GM19372 (cell line): Measurements from ENCODE around the gene LIMCH1.

ENCODE experiments used
- ATAC-seq: cut with Tn5 transposase; IDR thresholded peaks from one replicate; pipeline ENCODE4 v1.9.1; 2021; ENCODE audit warnings: mild to moderate bottlenecking, low read depth, moderate library complexity; ENCODE audit not compliant: unreplicated experiment

The LIMCH1 gene

DNA sequence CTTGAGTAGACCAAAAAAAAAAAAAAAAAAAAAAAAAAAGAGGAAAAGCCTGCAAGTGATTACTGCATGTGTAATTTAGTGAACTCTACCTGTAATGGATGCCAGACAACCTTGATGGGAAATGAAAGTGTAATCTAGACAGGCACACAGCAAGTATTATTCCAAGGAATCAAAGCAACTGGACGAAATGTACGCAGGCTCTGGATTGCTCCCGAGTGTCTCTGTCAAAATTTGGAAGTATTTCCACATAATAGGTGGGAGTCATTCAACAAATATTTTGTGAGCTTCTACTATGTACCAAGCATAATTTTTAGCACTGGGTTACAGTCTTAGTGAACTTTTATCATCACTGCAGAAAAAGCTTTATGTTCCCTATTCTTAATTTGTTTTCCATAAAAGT, 64.2 kb downstream of the LIMCH1 start:
- ATAC-seq = no peak

- no peak for ATAC-seq
Measured at GRCh38 chr4:41602886-41603498, 65.0 kb downstream of the LIMCH1 start.

DNA sequence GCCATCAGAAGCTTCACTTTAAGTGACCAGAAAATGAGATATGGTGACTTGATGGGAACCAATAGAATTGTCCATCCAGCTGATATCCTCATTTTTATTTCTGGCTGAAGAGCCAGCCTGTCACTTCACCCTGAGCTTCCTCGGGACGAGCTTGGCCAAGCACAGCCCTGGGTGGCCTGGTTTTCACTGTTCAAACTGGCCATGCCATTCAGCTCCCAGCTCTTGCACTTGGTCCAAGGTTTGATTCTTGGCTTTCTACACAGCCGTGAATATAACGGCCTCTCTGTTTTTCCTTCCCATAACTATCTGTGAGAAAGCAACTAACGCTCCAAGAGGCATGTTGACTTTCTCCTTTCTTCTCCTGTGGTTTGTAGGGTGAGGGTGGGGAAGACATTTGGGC, 71.9 kb downstream of the LIMCH1 start:
- ATAC-seq = no peak

DNA sequence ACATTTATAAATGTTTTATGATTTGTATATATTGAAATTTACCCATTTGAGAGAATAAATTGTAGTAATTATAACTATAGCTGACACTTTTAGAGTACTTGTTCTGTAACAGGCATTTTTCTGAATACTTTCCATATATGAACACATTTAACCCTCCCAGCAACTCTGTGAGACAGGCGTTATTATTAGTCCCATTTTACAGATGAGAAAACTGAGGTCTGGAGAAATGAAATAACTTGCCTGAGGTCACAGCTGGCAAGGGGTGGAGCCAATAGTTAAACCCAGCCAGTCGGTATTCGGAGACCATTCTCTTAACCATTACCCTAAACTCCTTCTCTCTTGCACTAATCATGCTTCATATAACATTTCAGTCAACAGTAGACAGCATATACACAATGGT, 72.5 kb downstream of the LIMCH1 start:
- no peak for ATAC-seq

- no peak for ATAC-seq
Measured at GRCh38 chr4:41611124-41611838, 73.3 kb downstream of the LIMCH1 start.

DNA sequence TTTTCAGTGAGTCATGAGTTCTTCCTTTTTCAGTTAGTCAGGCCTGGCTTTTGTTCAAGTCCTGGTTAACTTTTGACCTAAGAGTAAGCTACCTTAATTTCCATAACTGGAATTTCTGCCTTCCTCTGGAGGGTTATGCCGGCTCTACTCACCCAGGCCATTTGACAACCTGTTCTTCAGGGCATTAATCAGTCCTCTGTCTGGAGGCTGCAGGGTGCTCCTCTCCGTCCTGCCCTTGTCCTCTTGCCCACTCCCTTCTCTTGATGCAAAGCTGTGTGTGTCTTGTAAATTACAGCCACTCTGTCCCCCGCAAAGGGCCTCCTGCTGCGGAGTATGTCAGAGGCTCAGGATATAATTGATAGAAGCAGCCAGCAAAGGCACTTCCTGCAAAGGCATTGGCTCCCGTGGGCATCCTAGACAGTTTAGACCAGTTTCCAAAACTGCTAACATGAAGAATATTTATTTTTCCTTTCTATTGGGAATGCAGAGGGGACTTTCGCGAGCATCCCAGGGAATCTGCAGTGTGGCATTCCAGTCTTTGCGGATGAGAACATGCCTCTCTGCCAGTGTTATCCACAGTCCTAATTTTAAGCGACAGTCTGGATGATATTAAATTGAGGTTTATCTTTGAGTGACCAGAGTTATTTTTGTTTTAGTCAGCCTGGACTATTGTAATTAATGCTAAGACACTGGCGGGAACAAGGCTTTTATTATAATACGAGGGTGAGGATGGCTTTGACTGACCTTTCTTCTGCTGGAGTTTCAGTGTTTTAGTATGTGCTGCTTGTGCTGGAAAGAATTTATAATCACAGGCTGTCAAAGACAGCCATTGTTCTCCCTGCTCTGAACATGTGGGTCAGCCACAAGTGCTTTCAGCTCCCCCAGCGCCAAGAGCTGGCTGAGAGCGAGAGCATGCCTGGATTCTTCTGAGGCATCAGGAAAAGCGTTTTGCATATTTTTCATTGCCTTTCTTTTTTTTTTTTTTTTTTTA, 74.2 kb downstream of the LIMCH1 start:
- ATAC-seq = no peak

GRCh38 chr4:41613386-41613785, 75.4 kb downstream of the LIMCH1 start:
- ATAC-seq = no peak

DNA sequence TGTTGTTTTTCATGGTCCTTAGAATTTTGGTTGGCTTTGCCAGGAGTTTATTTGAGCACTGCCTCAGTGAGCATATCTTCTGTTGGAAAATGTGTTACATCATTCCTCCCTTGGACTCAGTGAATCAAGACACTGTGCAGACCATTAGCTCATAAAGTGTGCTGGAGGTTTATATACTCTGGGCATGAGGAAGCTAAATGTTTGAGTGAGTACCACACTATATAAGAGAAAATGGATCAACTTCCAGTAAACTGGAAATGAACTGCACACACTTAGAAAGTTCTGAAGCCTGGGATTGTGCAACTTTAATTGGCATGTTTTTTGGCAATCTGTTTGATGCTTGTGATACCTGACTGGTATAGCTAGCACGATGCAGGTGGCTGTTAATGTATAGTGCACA, 75.9 kb downstream of the LIMCH1 start:
- no peak for ATAC-seq

DNA sequence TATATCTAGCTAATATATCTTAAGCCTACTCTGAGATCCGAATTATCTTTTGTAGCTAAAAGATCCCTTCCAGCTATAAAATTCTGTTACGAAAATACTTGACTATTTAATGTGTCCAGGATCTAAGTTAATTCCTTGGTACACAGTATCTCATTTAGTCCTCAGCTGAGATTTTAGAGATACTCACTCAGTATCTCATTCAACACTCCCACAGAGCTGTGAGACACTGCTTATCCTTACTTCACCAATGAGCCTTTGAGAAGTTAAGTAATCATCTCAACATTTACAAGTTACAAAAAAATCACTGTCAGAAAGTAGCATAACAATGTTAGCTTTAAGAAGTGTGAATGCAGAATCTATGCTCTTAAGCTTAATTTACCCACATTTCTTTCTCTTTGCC, 76.6 kb downstream of the LIMCH1 start:
- ATAC-seq = no peak

GRCh38 chr4:41619161-41619560, 81.2 kb downstream of the LIMCH1 start:
- ATAC-seq = no peak

- ATAC-seq = no peak
Measured at GRCh38 chr4:41620594-41621256, 82.8 kb downstream of the LIMCH1 start.

DNA sequence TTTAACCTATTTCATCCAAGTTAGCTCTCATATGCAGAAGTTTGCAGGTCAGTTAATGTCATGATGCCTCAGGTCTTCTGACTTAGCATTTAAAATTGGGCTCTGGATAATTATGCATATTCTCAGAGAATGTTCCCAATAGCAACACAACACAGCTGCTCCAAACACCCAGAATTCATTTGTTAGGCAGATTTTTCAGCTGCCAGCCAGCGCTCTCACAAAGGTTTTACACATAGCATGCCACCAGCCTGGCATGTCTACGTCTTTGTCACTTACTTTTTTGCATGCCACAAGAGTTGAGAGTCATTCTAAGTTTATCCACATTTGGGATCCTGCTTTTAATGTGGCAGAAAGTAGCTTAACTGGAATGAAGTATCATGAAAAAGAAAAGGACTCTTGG, 84.8 kb downstream of the LIMCH1 start:
- no peak for ATAC-seq

- no peak for ATAC-seq
Measured at GRCh38 chr4:41624765-41625164, 86.8 kb downstream of the LIMCH1 start.

GRCh38 chr4:41625531-41625930, 87.6 kb downstream of the LIMCH1 start:
- ATAC-seq = no peak

DNA sequence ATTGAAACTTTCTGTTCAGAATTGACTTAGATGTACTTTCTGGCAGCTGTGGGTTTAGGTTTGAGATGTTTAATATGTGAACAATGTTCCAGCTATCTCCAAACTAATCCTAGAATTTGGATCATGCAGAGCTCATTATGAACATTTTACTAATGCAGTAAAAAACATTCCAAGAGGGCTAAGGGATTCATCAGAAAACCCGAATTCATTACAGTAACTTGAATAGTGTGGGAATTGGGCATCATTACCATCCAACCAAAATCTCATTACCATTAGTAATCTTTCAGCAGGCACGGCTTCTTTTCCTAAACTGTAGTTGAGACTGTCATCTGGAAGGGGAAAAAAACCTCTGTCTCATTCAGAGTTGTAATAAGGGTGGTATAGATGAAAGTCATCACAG, 91.0 kb downstream of the LIMCH1 start:
- no peak for ATAC-seq

GRCh38 chr4:41631523-41631922, 93.6 kb downstream of the LIMCH1 start:
- ATAC-seq = no peak

GRCh38 chr4:41632481-41633073, 94.6 kb downstream of the LIMCH1 start:
- ATAC-seq = no peak

GRCh38 chr4:41633321-41633720, 95.4 kb downstream of the LIMCH1 start:
- ATAC-seq = no peak

DNA sequence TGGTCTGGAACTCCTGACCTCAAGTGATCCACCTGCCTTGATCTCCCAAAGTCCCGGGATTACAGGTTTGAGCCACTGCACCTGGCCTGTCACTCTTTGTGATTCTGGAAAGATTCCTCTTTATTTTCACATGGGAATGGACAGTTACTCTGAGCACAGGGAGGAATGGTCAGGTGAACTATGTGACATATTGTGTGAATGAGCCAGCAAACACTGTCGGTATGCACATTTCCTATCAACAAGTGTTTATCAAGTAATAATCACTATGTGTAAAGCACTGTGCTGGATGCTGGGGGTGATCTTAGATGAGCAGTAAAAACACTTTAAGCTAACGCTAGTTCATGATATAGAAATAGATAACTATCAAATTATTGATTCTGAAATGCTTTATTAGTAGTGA, 97.5 kb downstream of the LIMCH1 start:
- no peak for ATAC-seq

- no peak for ATAC-seq
Measured at GRCh38 chr4:41638203-41638602, 100.2 kb downstream of the LIMCH1 start.
